K562 (cell line): ENCODE measurements around the gene NFKBIB. TPM values are rescaled to one million over a fixed set of nuclear protein-coding genes. Genes with fewer than 3 reads are reported as not detected.

ENCODE experiments used
- COPS2 ChIP-seq: fragments of 450-650 bp; conservative IDR thresholded peaks from 2 replicates; pipeline ENCODE4 v1.6.1; 2016; ENCODE audit warnings: mild to moderate bottlenecking, moderate library complexity
- CXXC5 ChIP-seq: fragments of 250-450 bp; sonication (Bioruptor Pico); IDR thresholded peaks from 2 replicates; pipeline ENCODE4 v1.8.0; 2022; ENCODE audit warnings: inconsistent platforms, mild to moderate bottlenecking, moderate library complexity
- ELF4 ChIP-seq: fragments of 450-650 bp; formaldehyde crosslinking; IDR thresholded peaks from 2 replicates; pipeline ENCODE4 v1.4.0; 2022; ENCODE audit warnings: missing genetic modification characterization
- HOXB6 ChIP-seq: fragments of 250-450 bp; sonication (Bioruptor Pico); IDR thresholded peaks from 2 replicates; pipeline ENCODE4 v1.5.1; 2022; ENCODE audit warnings: mild to moderate bottlenecking, borderline replicate concordance
- MYNN ChIP-seq, 2 experiments: sonication (generic); formaldehyde crosslinking in 1 of 2; IDR thresholded peaks; 2 replicates each; pipeline versions ENCODE4 v1.5.0 to v1.6.1; 2016 to 2020; ENCODE audit warnings: antibody characterized with exemption in 1 of 2, missing genetic modification reagents in 1 of 2
- NRF1 ChIP-seq, 2 experiments: fragments of 450-650 bp; IDR thresholded peaks in 1 of 2; conservative IDR thresholded peaks in 1 of 2; 2 replicates each; pipeline ENCODE4 v1.6.1; 2014; ENCODE audit warnings: mild to moderate bottlenecking in 2 of 2
- PHF8 ChIP-seq: fragments of 200-600 bp; sonication (generic); IDR thresholded peaks from 2 replicates; pipeline ENCODE4 v1.6.1; 2012; ENCODE audit warnings: mixed run types, mild to moderate bottlenecking, inconsistent platforms, low read length, moderate library complexity, borderline replicate concordance
- POLR2G ChIP-seq: fragments of 200-400 bp; formaldehyde crosslinking; IDR thresholded peaks from 2 replicates; pipeline ENCODE4 v1.6.1; 2017; ENCODE audit warnings: low read depth, mild to moderate bottlenecking, antibody characterized with exemption, low read length, moderate library complexity
- RB1 ChIP-seq: fragments of 450-650 bp; IDR thresholded peaks from 2 replicates; pipeline ENCODE4 v1.6.1; 2017; ENCODE audit warnings: low read depth, mild to moderate bottlenecking
- SPI1 ChIP-seq: IDR thresholded peaks from 2 replicates; pipeline ENCODE4 v1.6.1; 2011; ENCODE audit warnings: low read depth, low read length, control low read depth, borderline replicate concordance
- SUPT5H ChIP-seq: fragments of 450-650 bp; IDR thresholded peaks from 2 replicates; pipeline ENCODE4 v1.6.1; 2016
- TAF1 ChIP-seq: IDR thresholded peaks from 2 replicates; pipeline ENCODE4 v1.6.1; 2011; ENCODE audit warnings: mild to moderate bottlenecking, low read length, moderate library complexity; ENCODE audit not compliant: insufficient read depth, control insufficient read depth, severe bottlenecking; ENCODE audit errors: extremely low read depth
- TAF9B ChIP-seq: fragments of 450-650 bp; IDR thresholded peaks from 2 replicates; pipeline ENCODE4 v1.6.1; 2018; ENCODE audit warnings: mild to moderate bottlenecking; ENCODE audit not compliant: partially characterized antibody
- TCF7 ChIP-seq: sonication (generic); IDR thresholded peaks from 2 replicates; pipeline ENCODE4 v1.6.1; 2016; ENCODE audit warnings: antibody characterized with exemption, borderline replicate concordance
- TEAD1 ChIP-seq, 2 experiments: fragments of 450-650 bp in 1 of 2; sonication (generic) in 1 of 2; formaldehyde crosslinking; IDR thresholded peaks; 2 replicates each; pipeline versions ENCODE4 v1.4.0 to v1.8.0; 2020 to 2022; ENCODE audit warnings: mild to moderate bottlenecking in 2 of 2, missing genetic modification reagents in 1 of 2
- VEZF1 ChIP-seq: fragments of 200-800 bp; sonication (Bioruptor generic); IDR thresholded peaks from 2 replicates; pipeline ENCODE4 v1.6.1; 2017; ENCODE audit warnings: missing genetic modification characterization, missing compliant biosample characterization
- ZNF282 ChIP-seq: sonication (generic); formaldehyde crosslinking; IDR thresholded peaks from 2 replicates; pipeline ENCODE4 v1.8.1; 2023; ENCODE audit warnings: missing genetic modification reagents
- polyA plus RNA-seq, 8 experiments: library from polyadenylated mRNA; depleted of rRNA in 4 of 8; stranded (reverse) in 5 of 8; unstranded in 3 of 8; fragments of >200 nt; fragmentation: Nextera tagmentation in 2 of 8; fragmentation: Illumina TruSeq in 1 of 8; extraction: Ambion mirVana in 2 of 8; extraction: Trizol in 1 of 8; gene quantifications; 2 replicates each; pipeline versions ENCODE4 v1.2.1 to v1.2.3, GENCODE V29; 2011 to 2014; ENCODE audit warnings: inconsistent platforms in 1 of 8, missing spikeins in 1 of 8
- total RNA-seq, 7 experiments: library from RNA; depleted of rRNA in 6 of 7; stranded (reverse); fragments of >200 nt in 6 of 7; fragmentation: Illumina TruSeq in 2 of 7; extraction: Trizol in 2 of 7; gene quantifications; 2 replicates each; pipeline versions ENCODE4 v1.2.1 to v1.2.3, GENCODE V29; 2011 to 2021; ENCODE audit warnings: low replicate concordance in 1 of 7

NFKBIB gene
- total and polyA plus RNA-seq, 9 of the 15 experiments (the other 6 are each of a cell fraction or from before 2014, with no cell fraction given): 1.5 to 44.9 (median 10.4) TPM

GRCh38 chr19:38877781-38878574 is 21.8 kb upstream of the NFKBIB start, which contains the start of gene RINL (continued):
- peak; percentile 18; the same call in 1 of the 2 replicates for TF ChIP-seq CXXC5 (CRISPR knock-in tag)
- TF ChIP-seq COPS2: no peak
- no peak for TF ChIP-seq ZNF282
- no peak for TF ChIP-seq TAF1
- TF ChIP-seq VEZF1 (CRISPR knock-in tag): peak; percentile 80
- 0 out of 2 replicates have a peak, but pooled peaks have one; percentile 64 for TF ChIP-seq ELF4
- TF ChIP-seq SPI1: peak; percentile 86; the same call in 1 of the 2 replicates
- TF ChIP-seq TCF7: no peak
- TF ChIP-seq HOXB6: no peak
- no peak for TF ChIP-seq RB1
- 0 out of 2 replicates have a peak, but pooled peaks have one; percentile 45 for TF ChIP-seq SUPT5H
- peak; percentile 60; the same call in 1 of the 2 replicates for TF ChIP-seq PHF8
- TF ChIP-seq MYNN (IDR thresholded peaks at IDR 0.05): 0 out of 2 replicates have a peak, but pooled peaks have one; percentile 14
- no peak for TF ChIP-seq MYNN (CRISPR knock-in tag; IDR thresholded peaks at IDR 0.05)
- 0 out of 2 replicates have a peak, but pooled peaks have one; percentile 42 for TF ChIP-seq POLR2G
- no peak for TF ChIP-seq TAF9B
- TF ChIP-seq TEAD1 (CRISPR knock-in tag; IDR thresholded peaks at IDR 0.05): peak in 1 of 2 experiments; percentile 54; a peak in 1 of 4 replicates
- TF ChIP-seq NRF1 (conservative IDR thresholded peaks at IDR 0.05 in 1 of 2, IDR thresholded peaks at IDR 0.05 in 1 of 2): no peak
